Sigmoid colon (tissue), 7 donors: ENCODE data around the gene TMEM129. TPM values are rescaled to one million over a fixed set of nuclear protein-coding genes. Genes with fewer than 3 reads are reported as not detected.
A peak's percentile ranks its signal among the peaks of the same experiment; 100 is the strongest.
"Not testable (repeated sequence)": the region's sequence is repeated elsewhere in the genome, so short reads cannot be mapped to it uniquely, and the experiment has no call there.

Experiments
- DNase-seq: peaks from one replicate; pipeline ENCODE4 v3.0.0-alpha.2; 2019
- H3K27ac ChIP-seq, 4 donors: fragments of 200-600 bp; sonication (generic); one replicate each; pipeline ENCODE4 v1.5.1; 2016 to 2019; ENCODE audit warnings: mild to moderate bottlenecking in 1 of 4
- H3K27me3 ChIP-seq, 3 donors: fragments of 200-600 bp; sonication (generic); one replicate each; pipeline ENCODE4 v1.5.1; 2019; ENCODE audit warnings: mild to moderate bottlenecking in 1 of 3
- H3K36me3 ChIP-seq, 4 donors: fragments of 200-600 bp; sonication (generic); one replicate each; pipeline ENCODE4 v1.5.1; 2016 to 2019
- H3K4me1 ChIP-seq, 4 donors: fragments of 200-600 bp; sonication (generic); one replicate each; pipeline ENCODE4 v1.5.1; 2017 to 2019
- H3K4me3 ChIP-seq, 4 donors: fragments of 200-600 bp; sonication (generic); one replicate each; pipeline ENCODE4 v1.5.1; 2017 to 2019; ENCODE audit warnings: mild to moderate bottlenecking in 2 of 4, moderate library complexity in 1 of 4
- H3K9me3 ChIP-seq, 4 donors: fragments of 200-600 bp in 3 of 4; sonication (generic) in 3 of 4; one replicate each; pipeline versions ENCODE4 v1.5.1 to v1.6.1; 2013 to 2019
- EP300 ChIP-seq, 4 donors: sonication (generic); formaldehyde crosslinking; IDR thresholded peaks; one replicate each; pipeline ENCODE4 v1.6.1; 2017; ENCODE audit warnings: antibody characterized with exemption in 4 of 4
- POLR2A ChIP-seq, 2 donors: fragments of 450-650 bp; IDR thresholded peaks; one replicate each; pipeline ENCODE4 v1.6.1; 2016; ENCODE audit warnings: antibody characterized with exemption in 2 of 2, mild to moderate bottlenecking in 2 of 2, moderate library complexity in 2 of 2
- POLR2AphosphoS5 ChIP-seq, 4 donors: sonication (generic); formaldehyde crosslinking; IDR thresholded peaks; one replicate each; pipeline ENCODE4 v1.6.1; 2017; ENCODE audit warnings: antibody characterized with exemption in 4 of 4
- WGBS, 2 donors: extraction: QIAGEN DNeasy Blood & Tissue Kit; methylation state at CpG; one replicate each; pipeline ENCODE4 v1.1.7; 2013; 5-methylcytosine and 5-hydroxymethylcytosine counted together
- intact Hi-C: fragments of 100-400 bp; cut with DNase I; formaldehyde crosslinking; loops from one replicate; pipeline ENCODE4 v1.15.1; 2023
- polyA plus RNA-seq, 3 donors: library from polyadenylated mRNA; stranded (reverse); fragments of 200-250 nt; gene quantifications; one replicate each; pipeline ENCODE4 v1.2.3, GENCODE V29; 2013
- total RNA-seq, 4 donors: library from RNA; depleted of rRNA; stranded (reverse); fragments of >200 nt; gene quantifications; one replicate each; pipeline ENCODE4 v1.1.0, GENCODE V29; 2016
- TF ChIP-seq, protein P1 (sequence below), 4 experiments: fragments of 450-650 bp in 3 of 4; fragments of 200-600 bp in 1 of 4; IDR thresholded peaks; one replicate each; pipeline ENCODE4 v1.5.1; 2016 to 2019; ENCODE audit warnings: antibody characterized with exemption in 4 of 4, mild to moderate bottlenecking in 3 of 4, moderate library complexity in 2 of 4
- donor health status: healthy with polysubstance abuse.
- donor health status: Bipolar disorder and iron deficiency.
- donor health status: healthy.

TMEM129 gene
- total and polyA plus RNA-seq, 7 donors, result 16.9 to 51.4 (median 42.4) TPM

- TF ChIP-seq, protein P1, sequence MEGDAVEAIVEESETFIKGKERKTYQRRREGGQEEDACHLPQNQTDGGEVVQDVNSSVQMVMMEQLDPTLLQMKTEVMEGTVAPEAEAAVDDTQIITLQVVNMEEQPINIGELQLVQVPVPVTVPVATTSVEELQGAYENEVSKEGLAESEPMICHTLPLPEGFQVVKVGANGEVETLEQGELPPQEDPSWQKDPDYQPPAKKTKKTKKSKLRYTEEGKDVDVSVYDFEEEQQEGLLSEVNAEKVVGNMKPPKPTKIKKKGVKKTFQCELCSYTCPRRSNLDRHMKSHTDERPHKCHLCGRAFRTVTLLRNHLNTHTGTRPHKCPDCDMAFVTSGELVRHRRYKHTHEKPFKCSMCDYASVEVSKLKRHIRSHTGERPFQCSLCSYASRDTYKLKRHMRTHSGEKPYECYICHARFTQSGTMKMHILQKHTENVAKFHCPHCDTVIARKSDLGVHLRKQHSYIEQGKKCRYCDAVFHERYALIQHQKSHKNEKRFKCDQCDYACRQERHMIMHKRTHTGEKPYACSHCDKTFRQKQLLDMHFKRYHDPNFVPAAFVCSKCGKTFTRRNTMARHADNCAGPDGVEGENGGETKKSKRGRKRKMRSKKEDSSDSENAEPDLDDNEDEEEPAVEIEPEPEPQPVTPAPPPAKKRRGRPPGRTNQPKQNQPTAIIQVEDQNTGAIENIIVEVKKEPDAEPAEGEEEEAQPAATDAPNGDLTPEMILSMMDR (IDR thresholded peaks at IDR 0.05), result no peak
- TF ChIP-seq POLR2A (IDR thresholded peaks at IDR 0.05) (no peak), POLR2AphosphoS5 (IDR thresholded peaks at IDR 0.05) (no peak), EP300 (IDR thresholded peaks at IDR 0.05) (no peak)
- H3K27me3 ChIP-seq, result no peaks in the 10 kb centered on the region
- H3K4me1 ChIP-seq, result peaks cover 0 to 26% (median 20%) of the 10 kb centered on the region in 4 donors
- peak; percentile 41 for DNase-seq
- H3K36me3 ChIP-seq, result peaks cover 0 to 38% (median 20%) of the 10 kb centered on the region in 4 donors
- intact Hi-C loops, result no loop called here
- H3K4me3 ChIP-seq, result no peak overlapping the region
- H3K27ac ChIP-seq, result no peak overlapping the region
- no peaks in the 10 kb centered on the region for H3K9me3 ChIP-seq
- 89 to 94% methylated on average over 6 of the region's 6 CpGs for WGBS, 2 donors
These were observed 14.8 kb downstream of the TMEM129 start for GRCh38 chr4:1706358-1706757.

GRCh38 chr4:1705732-1706131 lies 15.4 kb downstream of the TMEM129 start:
- Histone ChIP-seq H3K9me3 (no peaks in the 10 kb centered on the region), H3K4me1 (peaks cover 0 to 20% (median 14%) of the 10 kb centered on the region in 4 donors), H3K36me3 (peaks cover 0 to 38% (median 20%) of the 10 kb centered on the region in 4 donors), H3K27ac (no peak overlapping the region), H3K4me3 (no peak overlapping the region), H3K27me3 (no peaks in the 10 kb centered on the region)
- intact Hi-C loops, result no loop called here
- peak; percentile 37 for DNase-seq
- WGBS, 2 donors, result 95 to 96% methylated on average over 6 of the region's 6 CpGs
- no peak for TF ChIP-seq POLR2A (IDR thresholded peaks at IDR 0.05)
- no peak for TF ChIP-seq EP300 (IDR thresholded peaks at IDR 0.05)
- TF ChIP-seq, protein P1 (IDR thresholded peaks at IDR 0.05), result no peak
- no peak for TF ChIP-seq POLR2AphosphoS5 (IDR thresholded peaks at IDR 0.05)

DNA sequence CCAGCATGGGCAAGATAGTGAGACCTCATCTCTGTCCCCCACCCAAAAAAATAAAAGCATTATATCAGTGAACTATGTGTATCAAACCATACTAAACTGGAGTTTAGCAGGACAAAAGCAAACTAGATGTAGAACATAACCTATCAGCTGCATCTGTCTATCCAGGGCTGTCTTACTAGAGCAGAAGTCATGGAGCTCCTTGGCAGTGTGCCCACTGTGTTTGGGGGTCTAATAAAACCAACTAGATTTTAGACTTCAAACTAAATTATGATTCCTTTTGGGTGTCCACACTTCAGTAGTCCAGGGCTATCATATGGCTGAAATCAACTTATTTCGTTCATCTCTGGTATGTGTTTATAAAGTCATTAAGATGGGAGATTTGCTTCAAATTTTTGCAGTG lies 17.3 kb downstream of the TMEM129 start:
- H3K4me1 ChIP-seq, result peaks cover 0 to 8% (median 3%) of the 10 kb centered on the region in 4 donors
- TF ChIP-seq EP300 (IDR thresholded peaks at IDR 0.05) (no peak), POLR2A (IDR thresholded peaks at IDR 0.05) (no peak), POLR2AphosphoS5 (IDR thresholded peaks at IDR 0.05) (no peak)
- TF ChIP-seq, protein P1 (IDR thresholded peaks at IDR 0.05), result no peak
- H3K27me3 ChIP-seq, result no peaks in the 10 kb centered on the region
- peak; percentile 40 for DNase-seq
- no peak overlapping the region for H3K4me3 ChIP-seq
- intact Hi-C loops, result no loop called here
- no peak overlapping the region for H3K27ac ChIP-seq
- no peaks in the 10 kb centered on the region for H3K9me3 ChIP-seq
- peaks cover 1 to 50% (median 23%) of the 10 kb centered on the region in 4 donors for H3K36me3 ChIP-seq
- WGBS, 2 donors, result 81 to 84% methylated on average over 1 of the region's 1 CpG

DNA sequence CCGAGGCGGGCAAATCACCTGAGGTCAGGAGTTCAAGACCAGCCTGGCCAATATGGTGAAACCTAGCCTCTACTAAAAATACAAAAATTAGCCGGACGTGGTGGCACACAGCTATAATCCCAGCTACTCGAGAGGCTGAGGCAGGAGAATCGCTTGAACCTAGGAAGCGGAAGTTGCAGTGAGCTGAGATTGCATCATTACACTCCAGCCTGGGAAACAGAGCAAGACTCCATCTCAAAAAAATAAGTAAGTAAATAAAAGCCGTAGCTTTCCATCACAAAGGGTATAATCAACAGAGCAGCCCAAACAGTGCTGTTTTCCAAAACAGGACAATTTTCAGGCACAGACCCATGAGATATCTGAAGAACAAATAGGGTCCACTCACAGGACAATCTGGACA lies 19.5 kb downstream of the TMEM129 start:
- intact Hi-C loops, H3K27ac ChIP-seq, H3K27me3 ChIP-seq, H3K4me1 ChIP-seq, H3K4me3 ChIP-seq, H3K9me3 ChIP-seq: not testable (repeated sequence)
- DNase-seq, result peak; percentile 43
- WGBS, 2 donors, result 93% methylated on average over 8 of the region's 8 CpGs
- peaks cover 7 to 71% (median 37%) of the 10 kb centered on the region in 4 donors for H3K36me3 ChIP-seq

- Histone ChIP-seq H3K9me3 (no peaks in the 10 kb centered on the region), H3K27ac (no peak overlapping the region), H3K4me3 (no peak overlapping the region), H3K27me3 (no peaks in the 10 kb centered on the region), H3K4me1 (no peaks in the 10 kb centered on the region), H3K36me3 (peaks cover 7 to 87% (median 52%) of the 10 kb centered on the region in 4 donors)
- whole genome bisulfite sequencing, 2 donors, result 80 to 81% methylated on average over 5 of the region's 5 CpGs
- peak; percentile 58 for DNase-seq
- intact Hi-C loops, result no loop called here
- TF ChIP-seq, protein P1 (IDR thresholded peaks at IDR 0.05), result no peak
- TF ChIP-seq POLR2AphosphoS5 (IDR thresholded peaks at IDR 0.05), result no peak
- no peak for TF ChIP-seq POLR2A (IDR thresholded peaks at IDR 0.05)
- no peak for TF ChIP-seq EP300 (IDR thresholded peaks at IDR 0.05)
These were observed 25.2 kb downstream of the TMEM129 start for GRCh38 chr4:1695913-1696312.
